ENCODE results near the gene OR12D1.

Gene OR12D1

DNA sequence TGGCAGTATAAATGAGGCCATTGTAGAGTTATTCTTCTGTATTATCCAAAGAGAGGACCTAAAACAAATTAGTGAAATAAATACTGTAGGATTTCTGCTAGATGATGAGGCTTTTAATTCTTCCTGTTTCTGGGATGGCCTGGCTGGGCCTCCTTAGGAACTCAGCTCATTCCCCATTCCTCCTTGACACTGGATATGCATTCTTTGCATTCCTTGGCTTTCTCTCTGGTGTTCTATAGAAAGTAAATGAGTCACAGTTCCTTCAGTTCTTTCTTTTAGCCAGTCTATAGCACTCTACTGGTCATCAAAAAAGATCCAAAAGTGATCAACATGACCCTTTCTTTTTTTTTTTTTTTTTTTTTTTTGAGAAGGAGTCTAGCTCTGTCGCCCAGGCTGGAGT, 32.9 kb downstream of the OR12D1 start:
- H4K20me1 ChIP-seq (ENCODE audit: low read depth, low read length) = no peaks in the 10 kb centered on the region
- no peaks in the 10 kb centered on the region for H3K36me3 ChIP-seq (ENCODE audit: low read length)
- H2AFZ ChIP-seq (ENCODE audit: low read depth, low read length, severe bottlenecking) = no peak overlapping the region
- TF ChIP-seq CTCF (IDR thresholded peaks at IDR 0.05; ENCODE audit: insufficient read depth, low read length, poor library complexity, severe bottlenecking) (no peak), EZH2phosphoT487 (conservative IDR thresholded peaks at IDR 0.05; ENCODE audit: low read length) (no peak)
- H3K27me3 ChIP-seq (ENCODE audit: low read length) = no peaks in the 10 kb centered on the region
- H3K9me3 ChIP-seq (ENCODE audit: insufficient read depth, low read length) = 0 out of 2 replicates have a peak, but pooled peaks cover 7% of the 10 kb centered on the region
- no peak overlapping the region for H3K27ac ChIP-seq (ENCODE audit: low read depth, low read length)
- no peak overlapping the region for H3K4me2 ChIP-seq (ENCODE audit: low read depth, low read length, poor library complexity, severe bottlenecking)
- no peak overlapping the region for H3K9ac ChIP-seq (ENCODE audit: low read length)
- H3K79me2 ChIP-seq (ENCODE audit: insufficient read depth, low read length) = no peaks in the 10 kb centered on the region
- H3K9me2 ChIP-seq (replicated peaks; ENCODE audit: insufficient read depth, low read length) = no peaks in the 10 kb centered on the region
- H3K4me3 ChIP-seq (ENCODE audit: insufficient read depth, low read length, poor library complexity, severe bottlenecking) = no peak overlapping the region
- no peaks in the 10 kb centered on the region for H3F3A ChIP-seq (ENCODE audit: insufficient read depth)

DNA sequence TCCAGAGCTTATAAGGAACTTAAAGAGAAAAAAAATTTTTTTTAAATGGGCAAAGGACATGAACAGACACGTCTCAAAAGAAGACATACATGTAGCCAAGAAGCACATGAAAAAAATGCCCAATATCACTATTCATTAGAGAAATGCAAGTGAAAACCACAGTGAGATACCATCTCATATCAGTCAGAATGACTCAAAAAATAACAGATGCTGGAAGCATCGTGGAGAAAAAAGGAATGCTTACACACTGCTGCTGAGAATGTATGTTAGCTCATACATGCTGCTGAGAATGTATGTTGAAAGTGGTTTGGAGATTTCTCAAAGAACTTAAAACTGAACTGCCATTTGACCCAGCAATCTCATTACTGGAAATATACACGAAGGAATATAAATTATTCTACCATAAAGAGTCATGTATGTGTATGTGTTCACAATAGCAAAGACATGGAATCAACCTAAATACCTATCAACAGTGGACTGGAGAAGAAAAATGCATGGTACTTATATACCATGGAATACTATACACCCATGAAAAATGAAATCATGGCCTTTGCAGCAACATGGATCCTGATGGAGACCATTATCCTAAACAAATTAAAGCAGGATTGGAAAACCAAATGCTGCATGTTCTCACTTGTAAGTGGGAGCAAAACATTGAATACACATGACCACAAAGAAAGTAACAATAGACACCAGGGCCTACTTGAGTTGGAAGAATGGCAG, 36.9 kb downstream of the OR12D1 start:
- Histone ChIP-seq H3K9me3 (ENCODE audit: insufficient read depth, low read length) (0 out of 2 replicates have a peak, but pooled peaks cover 7% of the 10 kb centered on the region), H3K4me2 (ENCODE audit: low read depth, low read length, poor library complexity, severe bottlenecking) (no peak overlapping the region), H3F3A (ENCODE audit: insufficient read depth) (no peaks in the 10 kb centered on the region), H3K4me3 (ENCODE audit: insufficient read depth, low read length, poor library complexity, severe bottlenecking) (no peak overlapping the region), H3K36me3 (ENCODE audit: low read length) (no peaks in the 10 kb centered on the region), H4K20me1 (ENCODE audit: low read depth, low read length) (no peaks in the 10 kb centered on the region), H3K9ac (ENCODE audit: low read length) (no peak overlapping the region), H3K27me3 (ENCODE audit: low read length) (no peaks in the 10 kb centered on the region), H3K9me2 (replicated peaks; ENCODE audit: insufficient read depth, low read length) (no peaks in the 10 kb centered on the region), H2AFZ (ENCODE audit: low read depth, low read length, severe bottlenecking) (no peak overlapping the region), H3K27ac (ENCODE audit: low read depth, low read length) (no peak overlapping the region), H3K79me2 (ENCODE audit: insufficient read depth, low read length) (no peaks in the 10 kb centered on the region)
- TF ChIP-seq CTCF (IDR thresholded peaks at IDR 0.05; ENCODE audit: insufficient read depth, low read length, poor library complexity, severe bottlenecking) = no peak
- no peak for TF ChIP-seq EZH2phosphoT487 (conservative IDR thresholded peaks at IDR 0.05; ENCODE audit: low read length)

DNA sequence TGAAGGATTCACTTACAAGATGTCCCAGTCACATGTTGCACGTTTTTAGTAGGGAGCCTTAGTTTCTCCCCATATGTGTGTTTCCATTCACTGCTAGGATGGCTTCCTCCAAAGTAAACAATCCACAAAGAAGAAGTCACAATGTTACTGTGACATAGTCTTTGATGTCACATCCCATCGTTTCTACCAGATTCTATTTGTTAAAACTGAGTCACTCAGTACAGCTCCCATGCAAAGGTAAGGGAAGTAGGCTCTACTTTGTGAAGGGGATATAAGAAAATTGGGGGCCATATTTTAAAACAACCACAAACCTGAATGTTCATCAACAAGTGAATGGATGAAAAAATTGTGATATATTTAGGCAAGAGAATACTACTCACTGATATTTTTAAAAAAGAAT, 42.2 kb downstream of the OR12D1 start, which contains the start of the genes OR11A1 and OR2H1:
Gene OR11A1, minus strand, starts transcription at position 101 of the 400 bp plus-strand sequence. CDS start 29,430 bp downstream, outside the sequence.
Gene OR2H1, plus strand, starts transcription at position 185 of the 400 bp plus-strand sequence. CDS start 4,615 bp downstream, outside the sequence.
- Histone ChIP-seq H3K27me3 (ENCODE audit: low read length) (no peaks in the 10 kb centered on the region), H2AFZ (ENCODE audit: low read depth, low read length, severe bottlenecking) (no peak within 1 kb of the TSS), H3K4me2 (ENCODE audit: low read depth, low read length, poor library complexity, severe bottlenecking) (no peak within 1 kb of the TSS), H3K4me3 (ENCODE audit: insufficient read depth, low read length, poor library complexity, severe bottlenecking) (no peak within 1 kb of the TSS), H3K36me3 (ENCODE audit: low read length) (no peaks in the 10 kb centered on the region), H3K9me3 (ENCODE audit: insufficient read depth, low read length) (0 out of 2 replicates have a peak, but pooled peaks cover 1% of the 10 kb centered on the region), H3F3A (ENCODE audit: insufficient read depth) (no peaks in the 10 kb centered on the region), H3K27ac (ENCODE audit: low read depth, low read length) (no peak within 1 kb of the TSS), H4K20me1 (ENCODE audit: low read depth, low read length) (no peaks in the 10 kb centered on the region), H3K9ac (ENCODE audit: low read length) (no peak within 1 kb of the TSS), H3K79me2 (ENCODE audit: insufficient read depth, low read length) (no peaks in the 10 kb centered on the region), H3K9me2 (replicated peaks; ENCODE audit: insufficient read depth, low read length) (no peaks in the 10 kb centered on the region)
- no peak for TF ChIP-seq EZH2phosphoT487 (conservative IDR thresholded peaks at IDR 0.05; ENCODE audit: low read length)
- no peak for TF ChIP-seq CTCF (IDR thresholded peaks at IDR 0.05; ENCODE audit: insufficient read depth, low read length, poor library complexity, severe bottlenecking)

Measured in SU-DHL-6 (cell line).